Large intestine (tissue), 3 donors: ENCODE results near the gene TTC23. TPM values are rescaled to one million over a fixed set of nuclear protein-coding genes. Genes with fewer than 3 reads are reported as not detected.

Source experiments
- DNase-seq, 2 donors: peaks; one replicate each; pipeline versions ENCODE4 v3.0.0 to v3.0.0-alpha.2; 2013
- H3K27ac ChIP-seq: one replicate; pipeline ENCODE4 v1.5.1; 2013; ENCODE audit warnings: low read length
- H3K27me3 ChIP-seq: 2 replicates; pipeline ENCODE4 v1.6.1; 2013; ENCODE audit warnings: low read length; ENCODE audit not compliant: control insufficient read depth, insufficient read depth
- H3K36me3 ChIP-seq: 2 replicates; pipeline ENCODE4 v1.6.1; 2013; ENCODE audit warnings: low read length; ENCODE audit not compliant: control insufficient read depth, insufficient read depth
- H3K4me1 ChIP-seq: one replicate; pipeline ENCODE4 v1.6.1; 2013; ENCODE audit warnings: low read length; ENCODE audit not compliant: control insufficient read depth, insufficient read depth
- H3K4me3 ChIP-seq: one replicate; pipeline ENCODE4 v1.5.1; 2013; ENCODE audit warnings: low read length
- H3K9me3 ChIP-seq: one replicate; pipeline ENCODE4 v1.6.1; 2013; ENCODE audit warnings: mild to moderate bottlenecking, low read depth, low read length, moderate library complexity; ENCODE audit not compliant: control insufficient read depth
- WGBS: methylation state at CpG from one replicate; pipeline ENCODE4 v1.1.5; 2013; ENCODE audit warnings: low lambda C conversion rate; ENCODE audit not compliant: insufficient coverage; 5-methylcytosine and 5-hydroxymethylcytosine counted together
- polyA plus RNA-seq: library from polyadenylated mRNA; unstranded; fragments of 120-200 nt; gene quantifications from one replicate; pipeline ENCODE4 v1.2.1, GENCODE V29; 2013

The TTC23 gene
- polyA plus RNA-seq, 1 donor: 16.3 TPM

DNA sequence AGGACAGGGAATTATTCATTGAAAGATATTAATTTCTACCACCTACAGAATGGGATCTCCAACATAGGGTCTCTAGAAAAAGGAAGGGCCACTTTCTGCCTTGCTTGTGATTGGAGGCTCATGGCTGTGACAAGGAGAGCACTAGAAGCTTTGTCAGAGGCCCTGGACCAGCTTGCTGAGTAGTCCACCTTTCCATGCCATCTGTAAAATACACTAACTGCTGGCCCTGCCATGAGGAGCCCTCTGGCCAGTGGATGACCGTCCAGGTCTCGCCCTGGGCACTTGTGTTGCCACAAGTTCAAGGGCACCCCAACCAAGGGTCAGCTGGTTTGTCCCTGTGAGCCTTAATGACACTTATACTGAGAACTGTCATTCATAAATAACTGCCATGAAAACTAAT, 146.1 kb downstream of the TTC23 start:
- WGBS: no CpG with 5 or more reads among the region's 2 CpGs
- Histone ChIP-seq H3K36me3 (no peaks in the 10 kb centered on the region), H3K9me3 (peaks cover 2% of the 10 kb centered on the region), H3K27me3 (peaks cover 61% of the 10 kb centered on the region), H3K27ac (no peak overlapping the region), H3K4me3 (no peak overlapping the region), H3K4me1 (peaks cover 3% of the 10 kb centered on the region)
- no peak for DNase-seq

DNA sequence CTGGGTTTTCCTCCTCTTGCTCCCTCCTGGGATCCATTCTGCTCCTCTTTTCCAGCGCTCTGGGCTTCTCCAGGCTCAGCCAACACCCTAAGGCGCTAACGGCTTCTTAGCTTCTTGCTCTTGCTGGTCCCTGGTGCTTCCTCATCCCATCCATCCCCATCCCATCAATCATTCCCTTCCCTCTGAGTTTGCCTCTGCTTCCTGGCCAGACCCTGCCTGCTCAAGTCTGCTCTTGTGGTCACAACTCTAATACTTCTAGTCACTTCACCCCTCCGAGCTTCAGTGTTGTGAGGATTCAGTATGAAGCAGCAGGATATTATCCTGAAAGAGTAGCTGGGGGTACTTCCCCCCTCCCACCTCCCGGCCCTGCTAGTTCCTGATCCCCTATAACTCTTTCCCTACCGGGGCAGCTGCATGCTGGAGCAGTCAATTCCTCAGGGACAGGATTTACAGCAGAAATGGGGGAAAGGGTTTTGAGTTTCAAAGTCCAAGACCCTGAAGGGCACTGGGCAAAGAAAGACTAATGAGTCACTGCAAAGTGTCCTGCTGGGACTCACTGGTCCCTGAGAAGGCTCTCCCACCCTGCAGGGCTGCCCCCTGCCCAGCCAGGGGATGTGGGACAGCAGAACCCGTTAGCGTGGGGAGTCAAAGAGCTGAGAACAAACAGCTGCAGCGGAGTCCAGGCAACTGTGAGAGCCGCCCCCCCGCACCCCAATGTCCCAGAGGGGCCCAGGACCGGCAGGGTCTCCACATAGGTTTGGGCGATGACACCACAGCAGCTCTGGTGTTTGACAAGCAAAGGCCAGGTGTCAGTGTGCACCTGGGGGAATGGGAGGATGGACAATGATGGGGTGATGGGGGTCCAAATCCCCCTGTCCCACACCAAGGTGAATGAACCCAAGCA, 146.8 kb downstream of the TTC23 start:
- H3K4me3 ChIP-seq: no peak overlapping the region
- H3K27me3 ChIP-seq: peaks cover 60% of the 10 kb centered on the region
- H3K27ac ChIP-seq: no peak overlapping the region
- WGBS: 94% methylated on average over 3 of the region's 13 CpGs
- H3K4me1 ChIP-seq: peaks cover 3% of the 10 kb centered on the region
- no peaks in the 10 kb centered on the region for H3K36me3 ChIP-seq
- H3K9me3 ChIP-seq: peaks cover 2% of the 10 kb centered on the region
- DNase-seq: no peak

DNA sequence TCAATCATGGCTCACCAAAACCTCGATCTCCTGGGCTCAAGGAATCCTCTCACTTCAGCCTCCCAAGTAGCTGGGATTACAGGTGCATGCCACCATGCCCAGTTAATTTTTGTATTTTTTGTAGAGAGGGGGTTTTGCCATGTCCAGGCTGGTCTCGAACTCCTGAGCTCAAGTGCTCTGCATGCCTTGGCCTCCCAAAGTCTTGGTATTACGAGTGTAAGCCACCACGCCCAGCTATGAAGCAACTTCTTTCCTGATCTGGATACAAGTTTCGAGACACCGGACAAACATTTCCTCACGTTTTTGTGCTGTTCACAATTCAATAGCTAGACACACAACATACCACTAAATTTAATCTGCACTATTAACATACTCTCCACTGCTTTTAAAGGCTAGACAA, 147.9 kb downstream of the TTC23 start:
- Histone ChIP-seq H3K4me1 (peaks cover 3% of the 10 kb centered on the region), H3K27ac (no peak overlapping the region), H3K9me3 (peaks cover 2% of the 10 kb centered on the region), H3K27me3 (peaks cover 51% of the 10 kb centered on the region), H3K4me3 (no peak overlapping the region), H3K36me3 (no peaks in the 10 kb centered on the region)
- no peak for DNase-seq
- 77% methylated on average over 4 of the region's 7 CpGs for WGBS

DNA sequence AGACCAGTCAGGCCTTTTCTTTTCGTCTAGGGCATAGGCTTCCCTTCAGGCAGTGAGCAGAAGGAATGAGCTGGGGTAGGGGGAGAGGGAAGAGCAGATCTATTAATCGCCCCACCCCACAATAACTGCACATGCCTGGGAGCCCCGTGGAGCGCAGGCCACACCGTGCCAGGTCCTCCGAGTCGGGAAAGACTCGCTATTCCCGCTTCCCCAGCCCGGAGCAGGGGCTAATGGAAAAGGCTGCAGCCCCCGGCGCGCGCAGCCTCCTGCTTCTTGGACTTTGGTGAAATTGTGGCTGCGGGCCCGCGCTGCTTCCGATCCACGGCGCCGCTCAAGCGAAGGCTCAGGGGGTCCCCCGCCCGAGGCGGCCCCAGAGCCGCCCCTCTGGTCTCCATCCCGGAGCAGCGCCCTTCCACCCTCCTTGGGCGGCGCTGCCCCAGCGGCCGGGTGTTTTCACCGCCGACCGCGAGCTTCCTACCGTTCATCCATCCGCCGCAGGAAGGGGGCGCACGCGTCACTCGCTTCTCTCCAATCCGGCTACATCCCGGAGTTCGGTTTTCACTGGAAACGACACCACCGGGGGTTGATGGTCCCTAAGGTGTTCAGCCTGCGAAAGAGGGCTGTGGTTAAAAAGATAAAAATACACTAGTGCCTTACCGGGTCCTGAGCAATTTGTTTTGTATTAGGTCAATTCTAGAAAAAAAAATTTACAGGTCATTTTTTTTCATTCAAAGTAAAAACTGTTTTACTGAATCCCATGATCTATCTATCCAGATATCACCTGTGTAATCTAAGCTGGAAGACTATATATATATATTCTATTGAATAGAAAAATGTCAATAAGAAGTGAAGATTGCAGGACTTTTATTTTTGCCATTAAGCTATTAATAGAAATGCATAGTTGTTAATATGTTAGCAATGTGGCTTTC, 148.9 kb downstream of the TTC23 start:
- H3K36me3 ChIP-seq: no peaks in the 10 kb centered on the region
- 50% methylated on average over 2 of the region's 50 CpGs for WGBS
- peak overlapping the region; percentile 28 for H3K4me3 ChIP-seq
- H3K9me3 ChIP-seq: peaks cover 2% of the 10 kb centered on the region
- peaks cover 44% of the 10 kb centered on the region for H3K27me3 ChIP-seq
- no peak overlapping the region for H3K27ac ChIP-seq
- H3K4me1 ChIP-seq: peaks cover 3% of the 10 kb centered on the region
- DNase-seq: peak; percentile 60 to 64

DNA sequence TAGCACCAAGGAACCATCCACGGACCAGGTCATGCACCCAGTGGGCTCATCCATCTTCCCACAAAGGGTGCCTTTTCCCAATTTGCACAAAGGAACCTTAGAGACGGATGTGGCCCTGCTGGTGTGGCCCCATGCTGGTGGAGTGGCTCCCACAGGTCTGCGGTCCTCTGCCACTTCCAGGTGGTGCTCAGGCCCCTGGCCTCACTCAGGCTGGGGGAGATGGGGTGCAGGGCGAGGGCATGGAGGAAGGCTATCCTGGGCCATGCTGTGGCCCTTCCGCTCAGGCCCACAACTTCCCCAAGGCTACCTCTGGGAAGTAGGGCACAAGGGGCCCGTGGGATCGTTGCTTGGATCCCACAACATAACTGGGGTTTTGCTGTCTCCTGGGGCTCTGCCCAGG, 149.7 kb downstream of the TTC23 start:
- peaks cover 3% of the 10 kb centered on the region for H3K4me1 ChIP-seq

DNA sequence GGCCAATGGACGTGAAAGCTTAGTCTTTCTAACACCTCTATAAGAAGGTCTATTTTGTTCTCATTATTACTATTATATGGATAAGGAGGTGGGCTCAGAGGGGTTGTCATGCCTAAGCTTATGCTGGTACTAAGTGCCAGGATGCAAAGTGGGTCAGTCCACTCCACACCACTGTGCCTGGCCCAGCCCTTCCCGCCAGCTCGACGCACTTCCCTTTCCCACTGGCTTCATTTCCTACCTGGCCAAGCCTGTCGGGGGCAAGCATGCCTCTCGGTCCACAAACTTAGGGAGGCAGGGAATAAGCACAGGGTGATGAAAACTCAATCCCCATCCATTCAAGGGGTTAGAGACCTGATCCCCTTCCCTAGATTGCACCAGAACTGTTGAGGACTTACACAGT, 150.4 kb downstream of the TTC23 start:
- no peak for DNase-seq

More for the DNA sequence above, 149.7 kb downstream of the TTC23 start:
- Histone ChIP-seq H3K4me3 (no peak overlapping the region), H3K27ac (no peak overlapping the region), H3K36me3 (no peaks in the 10 kb centered on the region), H3K9me3 (peaks cover 2% of the 10 kb centered on the region), H3K27me3 (peaks cover 44% of the 10 kb centered on the region)
- no peak for DNase-seq
- no CpG with 5 or more reads among the region's 7 CpGs for WGBS

DNA sequence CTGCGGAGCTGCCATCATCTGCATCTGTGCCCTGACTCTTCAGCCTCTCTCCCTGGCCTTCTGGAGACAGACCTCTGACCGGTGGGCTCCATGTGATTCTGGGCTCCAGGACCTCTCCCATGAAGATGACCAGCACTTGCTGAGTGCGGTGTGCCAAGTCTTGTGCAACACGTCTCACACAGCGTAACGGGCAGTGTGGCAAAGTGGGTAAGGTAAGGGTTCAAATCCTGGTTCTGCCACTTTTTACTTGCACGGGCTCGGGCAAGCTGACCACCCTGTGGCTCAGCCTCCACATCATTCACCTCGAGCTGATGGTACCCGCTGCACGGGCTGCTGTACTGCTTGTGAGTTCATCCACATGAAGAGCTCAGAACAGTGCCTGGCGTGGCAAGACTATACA, 151.0 kb downstream of the TTC23 start:
- Histone ChIP-seq H3K4me3 (no peak overlapping the region), H3K9me3 (peaks cover 2% of the 10 kb centered on the region), H3K4me1 (peaks cover 3% of the 10 kb centered on the region), H3K27ac (no peak overlapping the region), H3K27me3 (peaks cover 44% of the 10 kb centered on the region), H3K36me3 (no peaks in the 10 kb centered on the region)
- 100% methylated on average over 1 of the region's 12 CpGs for WGBS
- DNase-seq: no peak

More for the DNA sequence above, 150.4 kb downstream of the TTC23 start:
- Histone ChIP-seq H3K27me3 (peaks cover 44% of the 10 kb centered on the region), H3K9me3 (peaks cover 2% of the 10 kb centered on the region), H3K36me3 (no peaks in the 10 kb centered on the region), H3K4me1 (peaks cover 3% of the 10 kb centered on the region), H3K27ac (no peak overlapping the region), H3K4me3 (no peak overlapping the region)
- no CpG with 5 or more reads among the region's 6 CpGs for WGBS

DNA sequence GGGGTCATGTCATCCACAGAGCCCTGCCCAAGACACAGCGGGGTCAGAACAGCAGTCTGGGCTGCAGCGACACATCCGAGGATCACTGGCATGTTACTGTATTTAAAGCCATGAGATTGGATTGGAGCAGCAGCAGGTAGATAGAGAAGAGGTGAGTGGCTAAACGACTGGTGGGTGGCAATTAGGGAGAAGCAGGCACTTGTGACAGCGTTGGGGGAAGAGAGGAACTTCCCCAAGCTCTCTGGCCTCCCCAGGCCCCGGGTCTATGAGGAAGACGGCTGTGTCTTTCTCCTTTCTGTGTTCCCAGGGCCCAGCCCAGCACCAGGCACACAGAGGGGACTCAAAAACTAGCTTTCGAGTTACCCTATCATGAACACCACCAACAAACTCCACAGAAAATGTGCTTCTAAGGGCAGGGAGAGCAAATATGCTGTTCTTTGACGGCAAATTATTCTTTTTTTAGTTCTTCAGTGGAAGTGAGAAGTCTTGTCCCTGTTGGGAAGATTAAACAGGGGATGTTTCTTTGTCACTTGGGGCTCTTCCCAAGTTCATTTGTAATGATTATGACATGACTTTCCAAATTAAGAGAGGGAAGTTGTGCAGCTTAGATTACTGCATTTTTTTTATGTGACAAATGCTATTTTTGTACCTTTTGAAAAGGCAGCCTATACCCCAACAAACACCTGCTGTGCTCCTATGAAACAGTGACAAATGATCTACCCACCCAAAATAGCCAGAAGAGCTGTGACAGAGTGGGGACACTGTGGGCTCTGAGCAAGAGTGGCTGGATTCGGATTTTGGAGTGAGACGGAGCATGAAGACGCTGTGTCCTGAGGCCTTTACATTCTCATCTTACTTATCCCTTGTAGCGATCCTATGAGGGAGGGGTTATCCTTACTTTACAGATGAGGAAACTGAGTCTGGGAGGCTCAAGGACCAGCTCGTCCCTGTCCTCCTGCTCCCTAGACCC, 151.7 kb downstream of the TTC23 start:
- Histone ChIP-seq H3K4me3 (no peak overlapping the region), H3K27ac (no peak overlapping the region), H3K4me1 (peaks cover 3% of the 10 kb centered on the region), H3K27me3 (peaks cover 41% of the 10 kb centered on the region), H3K9me3 (peaks cover 2% of the 10 kb centered on the region), H3K36me3 (no peaks in the 10 kb centered on the region)
- DNase-seq: no peak
- WGBS: 100% methylated on average over 1 of the region's 14 CpGs

DNA sequence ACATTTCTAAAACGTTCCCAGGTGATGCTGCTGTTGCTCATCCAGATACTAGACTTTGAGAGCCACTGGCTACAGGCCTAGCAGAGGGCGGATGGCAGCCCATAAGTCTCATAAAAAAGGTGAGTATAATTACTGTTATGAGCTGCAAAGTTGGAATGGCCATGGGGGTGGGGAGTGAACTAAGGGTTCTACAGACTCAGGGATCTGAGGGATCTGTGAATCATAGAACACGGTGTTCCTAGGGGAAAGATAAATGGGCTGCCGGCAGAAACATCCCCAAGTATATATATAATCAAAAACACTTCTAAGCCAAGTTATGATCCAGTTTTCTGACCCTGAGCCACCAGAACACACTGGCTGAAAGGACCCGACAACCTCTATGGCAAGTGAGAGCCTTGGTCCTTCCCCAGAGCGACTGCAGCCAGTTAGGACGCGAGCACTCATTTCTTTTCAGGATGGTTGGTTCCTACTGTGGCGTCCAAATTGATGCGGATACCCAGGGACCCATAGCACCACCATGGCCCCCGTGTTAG, 152.4 kb downstream of the TTC23 start:
- peaks cover 3% of the 10 kb centered on the region for H3K4me1 ChIP-seq
- H3K36me3 ChIP-seq: no peaks in the 10 kb centered on the region
- no peak overlapping the region for H3K4me3 ChIP-seq
- peaks cover 2% of the 10 kb centered on the region for H3K9me3 ChIP-seq
- peaks cover 33% of the 10 kb centered on the region for H3K27me3 ChIP-seq
- no peak overlapping the region for H3K27ac ChIP-seq
- WGBS: no CpG with 5 or more reads among the region's 11 CpGs
- no peak for DNase-seq
